HG03175 (cell line): Measurements from ENCODE around the gene AMPD2.

Experiments
- ATAC-seq: cut with Tn5 transposase; IDR thresholded peaks from one replicate; pipeline ENCODE4 v1.9.1; 2021; ENCODE audit warnings: mild to moderate bottlenecking, moderate library complexity; ENCODE audit not compliant: unreplicated experiment

Gene AMPD2

GRCh38 chr1:109619576-109620400 is at the start of gene AMPD2, which contains the start of gene GNAT2:
Gene AMPD2, plus strand, starts transcription at chr1:109619837. Its CDS starts 1,339 bp downstream, at chr1:109621176.
Gene GNAT2, minus strand, starts transcription at chr1:109619616. Its CDS starts 6,746 bp downstream, at chr1:109612870.
- ATAC-seq: peak; percentile 54

GRCh38 chr1:109570414-109570813 is 49.2 kb upstream of the AMPD2 start:
- no peak for ATAC-seq

- no peak for ATAC-seq
Measured at GRCh38 chr1:109573785-109574184, 45.9 kb upstream of the AMPD2 start.

GRCh38 chr1:109578947-109579443 is 40.6 kb upstream of the AMPD2 start:
- ATAC-seq: no peak

GRCh38 chr1:109579491-109579890 is 40.1 kb upstream of the AMPD2 start:
- ATAC-seq: no peak

GRCh38 chr1:109582021-109582420 is 37.6 kb upstream of the AMPD2 start:
- ATAC-seq: no peak

- ATAC-seq: no peak
Measured at GRCh38 chr1:109584766-109585165, 34.9 kb upstream of the AMPD2 start.

- no peak for ATAC-seq
Measured at GRCh38 chr1:109586055-109586454, 33.6 kb upstream of the AMPD2 start.

GRCh38 chr1:109589177-109589576 is 30.5 kb upstream of the AMPD2 start:
- no peak for ATAC-seq

- no peak for ATAC-seq
Measured at GRCh38 chr1:109589679-109590078, 30.0 kb upstream of the AMPD2 start.

- no peak for ATAC-seq
Measured at GRCh38 chr1:109592916-109593315, 26.7 kb upstream of the AMPD2 start.

GRCh38 chr1:109595531-109595930 is 24.1 kb upstream of the AMPD2 start:
- no peak for ATAC-seq

- ATAC-seq: no peak
Measured at GRCh38 chr1:109598156-109598555, 21.5 kb upstream of the AMPD2 start.

- ATAC-seq: no peak
Measured at GRCh38 chr1:109598655-109599054, 21.0 kb upstream of the AMPD2 start.

- ATAC-seq: no peak
Measured at GRCh38 chr1:109603229-109603628, 16.4 kb upstream of the AMPD2 start.

- ATAC-seq: no peak
Measured at GRCh38 chr1:109605381-109605780, 14.3 kb upstream of the AMPD2 start.

GRCh38 chr1:109609881-109610280 is 9.8 kb upstream of the AMPD2 start:
- no peak for ATAC-seq

- no peak for ATAC-seq
Measured at GRCh38 chr1:109610609-109611307, 8.9 kb upstream of the AMPD2 start.

GRCh38 chr1:109611308-109611990 is 8.2 kb upstream of the AMPD2 start:
- no peak for ATAC-seq

GRCh38 chr1:109613361-109614147 is 6.1 kb upstream of the AMPD2 start:
- ATAC-seq: no peak

GRCh38 chr1:109615879-109616278 is 3.8 kb upstream of the AMPD2 start:
- no peak for ATAC-seq
